Measurements from ENCODE around the gene MANBA.

Gene MANBA

DNA sequence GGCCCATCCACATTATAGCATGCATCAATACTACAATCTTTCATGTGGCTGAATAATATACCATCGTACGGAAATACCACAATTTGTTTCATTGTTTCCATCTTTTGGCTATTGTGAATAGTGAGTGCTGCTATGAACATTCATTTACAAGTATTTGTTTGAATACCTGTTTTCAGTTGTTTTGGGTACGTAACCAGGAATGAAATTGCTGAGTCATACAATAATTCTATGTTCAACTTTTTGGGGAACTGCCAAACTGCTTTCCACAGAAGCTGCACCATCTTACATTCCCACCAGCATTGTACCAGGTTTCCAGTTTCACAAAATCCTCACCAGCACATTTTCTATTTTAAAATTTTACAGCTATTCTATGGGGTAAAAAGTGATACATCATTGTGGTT, 28.5 kb upstream of the MANBA start:
- H3K4me2 ChIP-seq (ENCODE audit: low read depth, low read length, poor library complexity, severe bottlenecking), result no peak overlapping the region
- no peaks in the 10 kb centered on the region for H3K4me1 ChIP-seq (ENCODE audit: insufficient read depth, low read length, poor library complexity, severe bottlenecking)
- TF ChIP-seq EZH2phosphoT487 (IDR thresholded peaks at IDR 0.05; ENCODE audit: borderline replicate concordance) (no peak), CTCF (conservative IDR thresholded peaks at IDR 0.05; ENCODE audit: low read length) (no peak)
- no peak overlapping the region for H3K4me3 ChIP-seq (ENCODE audit: low read length, poor library complexity, severe bottlenecking)
- no peak overlapping the region for H3K9ac ChIP-seq (ENCODE audit: low read depth, low read length, poor library complexity, severe bottlenecking)
- no peaks in the 10 kb centered on the region for H3F3A ChIP-seq (ENCODE audit: low read depth)
- H3K79me2 ChIP-seq (ENCODE audit: insufficient read depth, low read length), result no peaks in the 10 kb centered on the region
- no peaks in the 10 kb centered on the region for H3K9me3 ChIP-seq (ENCODE audit: insufficient read depth, low read depth, low read length)
- no peaks in the 10 kb centered on the region for H3K9me2 ChIP-seq (replicated peaks; ENCODE audit: low read depth, low read length)
- peaks cover under 1% of the 10 kb centered on the region for H4K20me1 ChIP-seq (ENCODE audit: insufficient read depth, low read length, poor library complexity, severe bottlenecking)
- H3K27me3 ChIP-seq (ENCODE audit: insufficient read depth, low read length, poor library complexity, severe bottlenecking), result no peaks in the 10 kb centered on the region
- H3K36me3 ChIP-seq (ENCODE audit: insufficient read depth, low read length), result peaks cover 20% of the 10 kb centered on the region; the same call in 1 of the 2 replicates
- no peak overlapping the region for H2AFZ ChIP-seq (ENCODE audit: low read length)

DNA sequence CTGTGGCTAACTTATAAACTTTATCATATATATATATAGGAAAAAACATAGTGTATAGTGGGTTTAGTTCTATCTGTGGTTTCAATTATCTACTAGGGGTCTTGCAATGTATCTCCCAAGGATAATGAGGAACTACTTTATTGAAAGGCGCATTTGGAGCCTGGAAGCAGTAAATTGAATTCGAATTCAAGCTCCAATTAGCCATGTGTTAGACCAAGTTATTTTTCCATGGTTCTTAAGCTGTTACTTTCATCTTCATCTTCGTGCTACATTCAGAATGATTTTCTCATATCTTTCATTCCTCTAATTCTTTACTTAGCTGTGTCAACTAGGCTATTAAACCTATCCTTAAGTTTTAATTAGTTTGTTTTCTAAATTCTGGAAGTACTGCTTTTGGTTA, 27.2 kb upstream of the MANBA start:
- no peaks in the 10 kb centered on the region for H3K79me2 ChIP-seq (ENCODE audit: insufficient read depth, low read length)

GRCh38 chr4:102787096-102787881, 26.5 kb upstream of the MANBA start:
- H3K9me2 ChIP-seq (replicated peaks; ENCODE audit: low read depth, low read length), result no peaks in the 10 kb centered on the region
- H3K36me3 ChIP-seq (ENCODE audit: insufficient read depth, low read length), result peaks cover 7% of the 10 kb centered on the region; the same call in 1 of the 2 replicates
- no peak overlapping the region for H3K4me2 ChIP-seq (ENCODE audit: low read depth, low read length, poor library complexity, severe bottlenecking)
- no peak overlapping the region for H2AFZ ChIP-seq (ENCODE audit: low read length)
- no peaks in the 10 kb centered on the region for H3K27me3 ChIP-seq (ENCODE audit: insufficient read depth, low read length, poor library complexity, severe bottlenecking)
- H3K4me1 ChIP-seq (ENCODE audit: insufficient read depth, low read length, poor library complexity, severe bottlenecking), result no peaks in the 10 kb centered on the region
- H3K9me3 ChIP-seq (ENCODE audit: insufficient read depth, low read depth, low read length), result no peaks in the 10 kb centered on the region
- H3K9ac ChIP-seq (ENCODE audit: low read depth, low read length, poor library complexity, severe bottlenecking), result no peak overlapping the region
- no peaks in the 10 kb centered on the region for H3K79me2 ChIP-seq (ENCODE audit: insufficient read depth, low read length)
- TF ChIP-seq EZH2phosphoT487 (IDR thresholded peaks at IDR 0.05; ENCODE audit: borderline replicate concordance) (no peak), CTCF (conservative IDR thresholded peaks at IDR 0.05; ENCODE audit: low read length) (no peak)
- H3F3A ChIP-seq (ENCODE audit: low read depth), result no peaks in the 10 kb centered on the region
- H3K4me3 ChIP-seq (ENCODE audit: low read length, poor library complexity, severe bottlenecking), result no peak overlapping the region
- H4K20me1 ChIP-seq (ENCODE audit: insufficient read depth, low read length, poor library complexity, severe bottlenecking), result no peaks in the 10 kb centered on the region

More for the DNA sequence above, 27.2 kb upstream of the MANBA start:
- Histone ChIP-seq H3K4me3 (ENCODE audit: low read length, poor library complexity, severe bottlenecking) (no peak overlapping the region), H3K36me3 (ENCODE audit: insufficient read depth, low read length) (peaks cover 12% of the 10 kb centered on the region; the same call in 1 of the 2 replicates), H4K20me1 (ENCODE audit: insufficient read depth, low read length, poor library complexity, severe bottlenecking) (no peaks in the 10 kb centered on the region), H3K9me2 (replicated peaks; ENCODE audit: low read depth, low read length) (no peaks in the 10 kb centered on the region), H3K4me1 (ENCODE audit: insufficient read depth, low read length, poor library complexity, severe bottlenecking) (no peaks in the 10 kb centered on the region), H3K9me3 (ENCODE audit: insufficient read depth, low read depth, low read length) (no peaks in the 10 kb centered on the region), H3F3A (ENCODE audit: low read depth) (no peaks in the 10 kb centered on the region), H3K9ac (ENCODE audit: low read depth, low read length, poor library complexity, severe bottlenecking) (no peak overlapping the region), H3K4me2 (ENCODE audit: low read depth, low read length, poor library complexity, severe bottlenecking) (no peak overlapping the region), H3K27me3 (ENCODE audit: insufficient read depth, low read length, poor library complexity, severe bottlenecking) (no peaks in the 10 kb centered on the region), H2AFZ (ENCODE audit: low read length) (no peak overlapping the region)
- TF ChIP-seq EZH2phosphoT487 (IDR thresholded peaks at IDR 0.05; ENCODE audit: borderline replicate concordance) (no peak), CTCF (conservative IDR thresholded peaks at IDR 0.05; ENCODE audit: low read length) (no peak)

Measured in Loucy (cell line).